GM13976 (cell line): ENCODE data around the gene CTXND2.

ENCODE experiments used
- DNase-seq: peaks from one replicate; pipeline ENCODE4 v3.0.0; 2012; ENCODE audit warnings: low spot score
- CTCF ChIP-seq: IDR thresholded peaks from 2 replicates; pipeline ENCODE4 v1.5.1; 2012; ENCODE audit warnings: borderline replicate concordance, mild to moderate bottlenecking; ENCODE audit not compliant: insufficient read depth; ENCODE audit errors: extremely low read depth, missing control alignments, control extremely low read depth
- in situ Hi-C: fragments of 300-500 bp; cut with MboI; formaldehyde crosslinking; loops from one replicate; pipeline ENCODE4 v1.12.0; 2022; ENCODE audit warnings: low sequenced_read_pairs, mixed read lengths, inconsistent platforms; ENCODE audit not compliant: unreplicated experiment

The CTXND2 gene

GRCh38 chr1:150960646-150961045, 73.7 kb downstream of the CTXND2 start:
- DNase-seq, result no peak
- TF ChIP-seq CTCF, result no peak
- in situ Hi-C loops, result no loop called here

- in situ Hi-C loops, result no loop called here
- no peak for DNase-seq
- TF ChIP-seq CTCF, result no peak
Measured at GRCh38 chr1:150961756-150962155, 74.8 kb downstream of the CTXND2 start.
